DMS153 (cell line): ENCODE measurements around the gene YTHDF1.

Experiments used
- DNase-seq: peaks from one replicate; lab custom pipeline; 2025; lab: John Stamatoyannopoulos, UW

YTHDF1 gene

DNA sequence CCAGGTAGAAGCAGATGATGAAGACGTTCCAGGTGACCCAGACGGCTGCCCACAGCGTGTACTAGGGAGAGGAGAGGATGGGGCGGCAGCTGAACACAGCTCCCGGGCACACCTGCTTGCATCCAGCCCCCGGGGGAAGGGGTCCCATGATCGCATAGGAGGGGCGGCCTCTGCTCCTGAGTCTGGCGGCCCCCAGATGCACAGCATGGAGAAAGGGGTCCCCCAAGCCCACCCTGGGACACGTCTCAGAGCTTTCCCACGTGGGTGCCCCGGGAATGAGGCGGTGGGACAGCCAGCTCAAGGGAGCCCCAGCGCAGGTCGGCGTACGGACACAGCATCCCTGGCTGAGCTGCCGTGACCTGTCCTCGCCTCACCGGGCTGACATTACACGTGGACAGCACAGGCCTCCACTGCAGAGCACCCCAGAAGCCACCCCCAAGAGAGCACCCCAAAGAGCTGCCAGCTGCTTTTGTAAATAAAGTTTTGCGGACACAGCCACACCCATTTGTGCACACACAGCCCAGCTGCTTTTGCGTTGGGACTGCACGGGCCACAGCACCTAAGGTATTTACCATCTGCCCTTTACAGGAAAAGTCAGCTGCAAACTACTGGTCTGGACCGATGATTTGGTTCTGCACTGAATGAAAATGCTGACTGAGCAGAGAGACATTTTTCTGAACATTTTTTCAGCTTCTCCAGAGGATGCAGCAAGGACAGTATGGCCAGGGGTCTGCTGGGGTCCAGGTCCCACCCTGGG is 33.1 kb upstream of the YTHDF1 start:
- no peak for DNase-seq

DNA sequence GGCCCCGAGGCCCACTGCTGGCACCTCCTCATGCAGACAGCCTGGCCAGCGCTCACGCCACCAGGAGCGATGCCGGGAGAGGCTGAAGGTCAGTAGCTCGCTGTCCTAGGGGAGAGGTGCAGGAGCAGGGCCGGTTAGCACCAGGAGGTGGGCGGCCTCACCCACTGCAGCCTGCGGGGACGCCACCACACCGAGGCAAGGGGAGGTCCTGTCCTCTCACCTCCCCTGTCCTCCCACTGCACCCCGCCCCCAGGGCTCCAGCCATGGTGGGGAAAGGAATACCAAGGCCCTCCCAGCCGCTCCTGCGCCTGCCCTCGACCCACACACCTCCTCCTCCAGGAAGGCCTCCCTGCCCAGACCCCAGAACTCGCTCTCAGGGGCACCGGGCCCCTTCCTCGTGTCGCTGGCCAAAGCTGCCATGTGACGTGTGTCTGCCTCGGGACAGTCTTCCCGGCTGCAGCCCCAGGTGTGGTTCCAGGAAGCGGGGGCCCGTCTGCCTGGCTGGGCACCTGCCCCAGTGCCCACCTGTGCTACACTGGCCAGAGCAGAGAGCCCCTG is 31.8 kb upstream of the YTHDF1 start:
- no peak for DNase-seq

DNA sequence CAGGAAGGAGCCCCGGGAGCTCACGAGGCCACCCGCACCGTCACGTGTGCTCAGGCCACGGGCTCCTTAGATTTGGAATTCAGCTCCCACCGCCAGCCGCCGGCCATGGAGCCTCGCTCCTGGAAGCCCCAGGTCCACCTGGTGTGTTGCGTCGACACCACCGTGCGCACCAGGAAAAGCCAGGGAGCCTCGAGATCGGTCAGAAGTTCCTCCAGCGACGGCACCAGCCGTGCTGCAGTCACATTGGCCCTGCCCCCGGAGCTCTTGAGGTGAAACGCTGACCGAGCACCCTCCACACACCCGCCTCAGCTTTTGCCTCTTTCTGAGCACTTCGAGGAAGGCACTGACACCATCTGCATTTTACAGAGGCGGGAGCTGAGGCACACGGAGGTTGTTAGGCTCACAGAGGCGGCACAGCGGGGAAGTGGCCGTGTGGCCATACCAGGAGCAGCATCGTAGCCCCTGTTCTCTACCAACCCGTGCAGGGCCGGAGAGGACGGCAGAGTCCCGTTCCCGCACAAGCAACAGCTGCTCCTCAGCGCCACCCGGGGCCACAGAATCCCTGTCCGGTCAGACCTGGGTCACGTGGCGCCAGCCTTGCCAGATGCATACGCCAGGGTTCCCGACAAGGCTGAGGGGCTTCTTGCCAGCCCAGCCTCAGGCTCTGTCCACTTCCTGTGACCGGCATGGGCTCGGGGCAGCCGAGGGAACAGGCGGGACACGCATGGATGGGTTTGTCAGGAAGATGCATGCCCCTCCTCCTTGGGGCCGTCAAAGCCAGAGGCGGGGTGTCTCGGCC is 30.8 kb upstream of the YTHDF1 start:
- DNase-seq, result no peak

DNA sequence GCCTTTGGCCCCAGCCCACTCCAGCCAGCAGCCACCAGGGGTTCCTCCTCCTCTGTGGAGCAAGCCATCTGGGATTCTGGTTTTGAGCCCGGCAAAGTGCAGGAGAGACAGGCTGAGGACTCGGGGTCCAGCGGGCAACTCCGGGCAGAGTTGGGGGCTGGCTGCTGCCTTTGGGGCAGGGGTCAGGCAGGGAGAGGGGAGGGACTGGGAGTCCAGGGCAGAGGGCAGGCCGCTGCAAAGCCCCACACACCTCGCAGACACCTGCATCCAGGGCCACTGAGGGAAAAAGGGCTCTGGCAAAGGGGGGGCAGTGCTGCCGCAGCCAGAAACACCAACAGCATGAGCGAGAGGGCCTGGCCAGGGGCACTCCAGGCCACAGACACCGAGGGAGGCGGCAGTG is 28.5 kb upstream of the YTHDF1 start:
- no peak for DNase-seq

DNA sequence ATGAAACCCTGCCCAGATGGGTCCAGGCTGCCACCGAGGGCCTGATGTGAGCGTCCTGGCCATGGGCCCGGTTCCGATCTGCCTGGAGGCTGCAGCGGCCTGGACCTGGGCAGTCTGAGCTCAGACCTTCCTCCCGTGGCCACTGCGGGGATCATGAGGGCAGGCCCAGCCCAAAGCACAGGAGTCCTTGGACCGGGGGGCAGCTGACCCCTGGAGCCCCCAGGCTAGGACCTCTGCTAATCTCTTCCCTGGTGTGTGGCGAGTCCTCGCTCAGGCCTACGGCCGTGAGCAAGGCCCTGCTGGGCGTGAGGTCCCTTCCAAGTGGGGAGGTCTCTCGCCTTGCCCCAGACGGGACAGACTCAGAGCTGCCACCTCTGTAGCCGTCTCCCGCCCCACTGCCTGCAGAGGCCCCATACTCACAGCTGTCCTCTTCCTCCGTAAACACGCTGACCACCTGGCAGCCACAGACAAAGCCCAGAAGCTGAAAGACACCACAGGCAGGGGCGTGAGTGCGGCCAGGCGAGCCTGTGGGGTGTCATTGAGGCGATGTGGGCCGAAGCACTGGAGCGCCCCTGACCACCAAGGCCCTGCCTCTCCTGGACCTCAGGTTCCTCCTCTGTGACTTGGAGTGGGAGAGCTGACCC is 27.8 kb upstream of the YTHDF1 start:
- DNase-seq, result no peak

DNA sequence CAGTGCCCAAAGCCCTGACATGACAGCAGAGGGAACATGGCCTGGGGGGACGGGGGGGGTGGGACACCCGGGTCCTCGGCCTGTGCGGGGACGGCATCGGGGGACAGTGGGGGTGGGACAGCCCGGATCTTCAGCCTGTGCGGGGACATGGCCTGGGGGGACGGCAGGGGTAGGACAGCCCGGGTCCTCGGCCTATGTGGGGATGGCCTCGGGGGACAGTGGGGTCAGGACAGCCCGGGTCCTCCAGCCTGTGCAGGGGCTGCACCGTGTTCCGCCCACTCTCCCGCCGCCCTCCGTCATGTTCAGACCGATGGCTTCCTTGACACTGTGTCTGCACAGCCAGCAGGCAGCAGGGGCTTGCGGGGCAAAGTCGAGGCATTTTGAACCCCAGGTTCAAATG is 26.8 kb upstream of the YTHDF1 start:
- no peak for DNase-seq

DNA sequence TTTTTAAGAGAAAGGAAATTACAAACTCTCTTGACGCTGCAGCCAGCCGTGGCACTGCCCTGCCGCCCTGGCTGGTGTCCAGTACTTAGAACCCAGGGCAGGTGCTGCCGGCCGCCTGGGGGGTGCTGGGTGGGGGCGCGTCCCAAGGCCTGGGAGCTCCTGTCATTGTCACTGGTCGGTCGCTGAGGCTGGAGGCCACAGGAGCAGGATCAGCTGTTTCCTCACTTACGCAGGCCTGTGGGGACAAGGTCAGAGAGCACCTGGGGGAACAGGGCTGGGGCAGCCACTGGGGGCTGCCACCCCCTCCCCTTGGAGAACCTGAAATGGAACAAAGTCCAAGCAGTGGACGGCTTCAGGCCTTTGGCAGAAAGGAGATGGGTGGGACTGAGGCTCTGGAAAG is 25.3 kb upstream of the YTHDF1 start:
- DNase-seq, result no peak

DNA sequence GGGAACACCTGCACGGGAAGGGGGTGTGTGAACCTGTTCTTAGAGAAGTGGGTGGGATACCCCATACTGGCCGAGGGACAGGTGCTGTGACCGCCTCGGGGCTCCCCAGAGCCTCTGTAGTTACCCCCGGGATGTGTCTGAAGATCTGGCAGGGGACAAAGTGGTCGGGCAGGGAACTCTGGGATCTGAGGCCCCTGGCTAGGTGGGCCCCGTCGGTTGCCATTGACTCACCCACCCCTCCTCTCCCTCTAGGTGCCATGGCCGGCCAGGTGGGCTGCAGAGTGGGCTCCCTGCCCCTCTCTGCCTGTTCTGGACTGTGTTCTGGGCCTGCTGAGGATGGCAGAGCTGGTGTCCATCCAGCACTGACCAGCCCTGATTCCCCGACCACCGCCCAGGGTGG is 24.1 kb upstream of the YTHDF1 start:
- DNase-seq, result no peak

DNA sequence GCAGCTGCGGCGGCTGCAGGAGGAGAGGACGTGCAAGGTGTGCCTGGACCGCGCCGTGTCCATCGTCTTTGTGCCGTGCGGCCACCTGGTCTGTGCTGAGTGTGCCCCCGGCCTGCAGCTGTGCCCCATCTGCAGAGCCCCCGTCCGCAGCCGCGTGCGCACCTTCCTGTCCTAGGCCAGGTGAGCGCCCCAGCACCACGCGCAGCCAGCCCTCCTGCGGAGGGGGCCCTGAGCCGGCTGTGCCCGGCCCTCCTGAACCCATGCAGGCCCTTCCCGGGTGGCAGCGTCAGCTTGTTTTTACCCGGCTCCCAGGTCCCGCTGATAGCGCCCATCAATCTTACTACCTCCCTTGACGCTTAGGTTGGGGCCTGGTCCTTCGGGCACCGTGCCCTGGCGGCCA is 23.5 kb upstream of the YTHDF1 start:
- no peak for DNase-seq

DNA sequence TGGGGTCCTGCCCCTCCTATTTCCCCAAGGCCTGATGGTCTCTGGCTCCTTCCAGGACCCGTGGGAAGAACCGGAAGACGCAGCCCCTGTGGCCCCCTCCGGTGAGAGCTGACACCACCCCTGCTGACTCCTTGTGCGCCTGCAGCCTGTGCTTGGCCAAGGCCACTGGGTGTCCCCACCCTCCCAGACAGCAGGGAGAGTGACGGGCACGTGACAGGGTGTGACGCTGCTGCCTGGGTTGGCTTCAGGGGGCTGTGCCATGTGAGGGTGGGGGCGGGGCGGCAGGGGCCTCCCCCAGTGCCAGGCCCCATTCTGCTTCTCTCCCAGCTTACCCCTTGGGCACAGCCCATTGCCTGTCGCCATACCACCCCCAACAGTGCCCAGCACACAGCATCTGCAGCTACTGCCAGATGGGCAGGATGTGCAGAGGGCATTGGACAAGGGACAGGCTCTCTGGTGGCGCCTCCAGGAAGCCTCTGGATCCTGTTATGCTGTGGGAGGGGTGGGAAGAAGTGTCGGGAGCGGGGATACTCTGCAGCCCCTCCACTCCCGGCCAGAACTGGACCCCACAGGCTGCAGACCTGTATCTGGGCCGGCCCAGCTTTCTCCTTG is 22.7 kb upstream of the YTHDF1 start:
- DNase-seq, result no peak

DNA sequence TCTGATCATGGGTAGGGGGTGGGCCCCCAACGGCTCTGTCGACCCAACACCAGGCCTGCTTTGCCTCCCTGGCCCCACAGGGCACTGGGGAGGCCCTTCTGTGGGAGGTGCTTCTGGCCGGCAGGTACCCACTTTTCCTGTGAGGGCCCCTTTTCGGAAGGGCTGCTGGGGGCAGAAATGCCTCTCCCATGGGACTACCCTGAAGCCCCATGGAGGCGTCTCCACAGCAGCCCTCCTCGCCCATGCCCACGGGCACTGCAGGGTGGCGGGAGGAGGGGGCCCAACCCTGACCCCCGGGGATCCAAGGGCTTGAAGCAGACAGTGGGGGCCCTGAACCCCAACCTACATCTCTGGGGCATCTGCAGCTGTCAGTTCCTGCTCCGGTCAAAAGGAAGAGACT is 22.1 kb upstream of the YTHDF1 start:
- DNase-seq, result no peak

DNA sequence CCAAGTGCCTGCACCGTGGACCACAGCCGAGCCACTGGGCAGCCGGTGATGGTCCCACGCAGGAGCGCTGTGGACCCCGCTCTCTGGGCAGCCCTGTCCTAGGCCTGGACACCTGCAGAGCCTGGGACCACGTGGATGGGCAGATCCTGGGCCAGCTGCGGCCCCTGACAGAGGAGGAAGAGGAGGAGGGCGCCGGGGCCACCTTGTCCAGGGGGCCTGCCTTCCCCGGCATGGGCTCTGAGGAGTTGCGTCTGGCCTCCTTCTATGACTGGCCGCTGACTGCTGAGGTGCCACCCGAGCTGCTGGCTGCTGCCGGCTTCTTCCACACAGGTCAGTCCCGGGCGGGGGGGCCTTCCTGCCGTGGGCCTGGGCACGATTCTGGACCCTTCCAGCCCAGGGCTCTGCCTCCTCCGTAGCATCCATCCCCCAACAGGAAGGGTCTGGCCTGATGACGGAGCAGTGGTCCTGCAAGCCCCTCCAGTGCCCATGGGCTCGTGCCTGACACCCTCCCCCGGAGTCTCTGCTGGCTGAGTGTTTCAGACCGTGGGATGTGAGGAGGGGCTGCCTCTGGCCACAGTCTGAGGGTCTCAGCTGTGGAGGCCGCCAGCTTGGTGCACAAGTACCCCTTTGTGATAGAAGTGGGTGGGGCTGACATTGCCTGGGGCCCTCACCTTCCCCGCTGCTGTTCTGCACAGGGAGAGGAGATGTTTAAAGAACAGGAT is 20.3 kb upstream of the YTHDF1 start:
- DNase-seq, result no peak

DNA sequence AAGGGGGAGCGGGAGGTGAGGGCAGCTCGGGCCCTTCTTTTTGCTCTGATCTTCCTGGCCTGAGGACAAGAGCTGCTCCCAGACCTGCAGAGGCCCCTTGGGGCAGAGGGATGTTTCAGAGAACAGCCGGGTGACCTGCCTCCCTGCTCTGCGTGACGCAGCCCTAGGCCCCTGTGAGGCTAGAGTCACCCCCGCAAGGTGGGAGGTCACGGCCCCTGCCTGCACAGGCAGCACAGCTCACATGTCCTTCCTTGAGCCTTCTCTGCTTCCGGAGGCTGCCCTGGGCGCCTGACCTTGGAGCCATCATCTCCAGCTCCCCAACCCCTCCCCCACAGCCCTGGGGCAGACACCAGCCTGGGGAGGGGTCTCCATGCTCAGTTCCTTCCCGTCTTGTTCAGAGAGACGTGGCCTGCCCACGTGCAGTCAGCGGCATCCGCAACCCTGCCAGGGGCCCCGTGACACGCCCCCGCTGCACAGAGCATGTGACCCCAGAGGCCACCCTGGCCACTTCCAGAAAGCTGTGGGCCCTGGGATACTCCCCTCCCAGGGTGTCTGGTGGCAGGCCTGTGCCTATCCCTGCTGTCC is 19.6 kb upstream of the YTHDF1 start, which contains the start of gene BIRC7:
BIRC7 (plus strand) TSS at position 507 of the 585 bp plus-strand sequence. CDS start 192 bp downstream, outside the sequence.
- DNase-seq, result no peak

DNA sequence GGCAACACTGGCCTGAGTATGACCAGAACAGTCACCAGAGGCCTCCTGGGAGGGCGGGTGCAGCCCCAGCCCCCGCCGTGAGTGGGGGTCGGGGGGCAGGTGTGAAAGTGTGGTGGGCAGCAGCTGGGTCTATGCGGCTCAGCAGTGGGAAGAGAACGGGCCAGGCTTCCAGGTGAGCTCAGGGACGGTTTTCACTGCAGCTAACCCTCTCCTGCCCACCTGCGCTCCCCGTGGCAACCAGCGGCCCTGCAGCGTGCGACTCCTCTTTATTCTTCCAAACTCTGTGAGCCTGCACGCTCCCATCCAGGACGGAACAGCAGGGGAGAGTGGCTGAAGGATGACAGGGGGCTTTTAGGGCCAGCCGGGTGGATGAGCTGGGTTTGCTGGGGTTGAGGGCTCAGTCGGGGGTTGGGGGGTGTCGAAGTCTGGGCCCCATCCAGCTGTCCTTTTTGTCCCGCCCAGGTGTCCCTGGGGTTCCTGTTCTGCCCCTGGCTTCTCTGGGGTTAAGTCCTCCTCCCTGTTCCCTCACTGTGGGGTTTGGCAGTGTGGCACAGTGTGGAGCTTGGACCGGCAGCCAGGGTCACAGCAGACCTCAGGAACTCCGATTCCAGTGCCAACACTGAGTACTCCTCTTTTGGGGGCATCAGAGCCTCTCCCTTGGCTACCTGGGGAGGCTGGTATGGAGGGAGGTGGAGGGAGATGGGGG is 18.9 kb upstream of the YTHDF1 start:
- no peak for DNase-seq

DNA sequence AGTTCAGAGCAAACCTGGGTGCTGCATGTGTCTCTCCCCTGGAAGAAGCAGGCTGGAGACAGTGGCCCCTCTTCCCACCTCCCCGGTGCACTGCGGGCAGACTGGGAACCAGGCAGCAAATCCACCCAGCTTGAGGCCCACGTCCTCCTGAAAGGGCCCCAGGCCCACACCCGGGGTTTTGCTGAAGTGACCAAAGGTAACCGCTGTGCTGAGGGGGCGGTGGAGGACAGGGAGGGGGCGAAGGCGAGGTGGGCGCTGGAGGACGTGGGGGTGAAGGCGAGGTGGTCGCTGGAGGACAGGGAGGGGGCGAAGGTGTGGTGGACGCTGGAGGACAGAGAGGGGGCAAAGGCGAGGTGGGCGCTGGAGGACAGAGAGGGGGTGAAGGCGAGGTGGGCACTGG is 18.0 kb upstream of the YTHDF1 start:
- DNase-seq, result no peak

DNA sequence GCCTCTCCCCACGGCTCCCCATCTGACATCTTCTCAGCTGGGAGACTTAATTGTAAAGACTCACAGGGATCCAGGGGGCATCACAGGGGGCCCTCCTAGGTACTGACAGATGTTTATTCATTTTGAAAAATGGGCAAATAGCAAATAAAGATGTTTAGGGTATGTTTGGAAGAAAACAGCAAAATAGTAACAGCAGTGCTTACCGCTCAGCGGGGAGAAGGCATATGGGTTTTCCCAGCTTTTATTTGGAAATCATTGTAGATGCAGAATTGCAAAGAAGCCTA is 17.1 kb upstream of the YTHDF1 start:
- no peak for DNase-seq

DNA sequence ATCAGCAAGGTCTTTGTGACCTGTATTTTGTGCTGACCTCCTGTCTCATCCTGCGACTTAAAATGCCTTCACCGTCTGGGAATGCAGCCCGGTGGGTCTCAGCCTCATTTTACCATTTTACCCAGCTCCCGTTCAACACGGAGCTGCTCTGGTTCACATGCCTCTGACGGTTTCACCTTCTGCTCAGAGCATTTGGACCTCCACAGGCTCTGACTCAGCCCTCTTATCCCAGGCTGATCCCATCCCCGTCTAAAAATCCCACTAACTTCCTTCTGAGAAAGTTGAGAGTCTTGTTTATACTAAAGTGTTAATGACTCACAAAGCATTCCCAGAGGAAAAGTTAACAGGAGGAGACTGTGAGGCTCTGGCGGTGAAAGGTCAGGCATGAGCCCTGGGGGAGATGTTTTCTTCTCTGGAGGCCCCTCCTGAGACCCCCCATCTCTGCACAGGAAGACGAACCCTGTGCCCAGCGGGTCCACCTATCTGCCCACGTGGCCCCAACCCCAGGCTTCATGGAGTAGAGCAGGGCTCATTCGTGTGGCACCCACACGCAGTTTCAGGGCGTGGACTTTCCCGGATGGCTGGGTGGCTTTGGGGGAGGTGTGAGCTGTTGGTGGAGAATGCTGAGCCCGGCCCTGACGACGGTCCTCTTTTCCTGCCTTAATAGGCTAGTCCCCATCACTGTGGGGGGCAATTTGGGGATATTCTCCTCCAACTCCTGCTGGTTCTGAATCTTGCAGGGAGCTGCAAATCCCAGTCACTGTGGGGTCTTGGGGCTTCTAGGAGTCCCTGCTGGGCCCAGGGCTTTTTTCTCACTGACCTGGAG is 16.5 kb upstream of the YTHDF1 start:
- no peak for DNase-seq

DNA sequence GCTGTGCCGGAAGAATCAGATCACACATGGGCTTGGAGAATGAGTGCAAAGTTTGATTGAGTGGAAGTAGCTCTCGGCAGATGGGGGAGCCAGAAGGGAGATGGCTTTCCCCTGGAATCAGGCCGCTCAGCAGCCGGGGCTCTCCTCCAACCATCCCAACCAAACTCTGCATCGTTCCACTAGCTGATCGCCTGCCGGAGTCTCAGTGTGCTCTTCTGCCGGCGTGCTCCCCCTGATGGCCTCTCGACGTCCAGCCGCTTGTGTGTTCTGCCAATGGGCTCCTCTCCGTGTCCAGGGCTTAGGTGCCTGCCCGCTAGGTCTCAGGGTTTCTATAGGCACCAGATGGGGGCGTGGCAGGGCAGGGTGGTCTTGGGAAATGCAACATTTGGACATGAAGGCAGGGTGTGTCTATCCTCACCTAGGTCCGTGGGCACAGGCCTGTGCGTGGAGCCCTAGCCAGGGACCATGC is 14.9 kb upstream of the YTHDF1 start:
- DNase-seq, result no peak

DNA sequence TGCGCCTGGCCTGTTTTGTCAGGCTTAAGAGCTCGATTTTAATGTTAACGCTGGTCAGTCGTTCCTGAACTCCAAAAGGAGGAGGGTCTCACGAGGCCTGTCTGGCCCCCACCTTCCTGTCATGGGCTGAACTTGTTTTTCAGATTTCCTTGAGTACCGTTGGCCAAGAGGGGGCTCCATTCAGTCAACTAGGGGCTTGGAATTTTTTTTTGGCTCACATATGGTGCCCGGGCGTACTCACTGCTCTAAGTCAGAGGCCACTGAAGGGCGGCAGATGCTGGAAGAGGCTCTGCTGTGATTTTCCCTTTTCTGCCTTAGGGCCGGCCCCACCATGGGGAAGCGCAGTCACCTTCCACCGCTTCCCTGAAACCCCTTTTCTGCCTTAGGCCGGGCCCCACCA is 12.9 kb upstream of the YTHDF1 start:
- DNase-seq, result no peak

DNA sequence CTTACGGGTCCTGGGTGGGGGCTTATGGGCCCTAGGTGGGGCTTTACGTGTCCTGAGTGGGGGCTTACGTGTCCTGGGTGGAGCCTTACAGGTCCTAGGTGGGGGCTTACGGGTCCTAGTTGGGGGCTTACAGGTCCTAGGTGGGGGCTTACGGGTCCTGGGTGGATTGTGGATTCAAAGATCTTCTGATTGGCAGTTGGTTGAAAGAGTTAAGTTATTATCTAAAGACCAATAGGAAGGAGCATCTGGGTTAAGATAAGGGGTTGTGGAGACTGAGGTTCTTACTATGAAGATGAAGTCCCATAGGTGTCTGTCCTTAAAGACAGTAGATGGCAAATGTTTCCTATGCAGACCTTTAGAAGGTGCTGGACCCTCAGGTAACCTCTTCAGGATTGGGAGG is 11.3 kb upstream of the YTHDF1 start:
- DNase-seq, result no peak
